HepG2 (cell line): ENCODE results near the gene THSD4.

Experiments
- FOXK2 ChIP-seq: fragments of 450-650 bp; IDR thresholded peaks from 2 replicates; pipeline ENCODE4 v1.6.1; 2016
- MYC ChIP-seq: sonication (generic); formaldehyde crosslinking; IDR thresholded peaks from 2 replicates; pipeline ENCODE4 v1.9.0; 2021; ENCODE audit warnings: missing genetic modification reagents, borderline replicate concordance
- SMYD3 ChIP-seq: sonication (generic); formaldehyde crosslinking; IDR thresholded peaks from 2 replicates; pipeline ENCODE4 v1.8.1; 2023; ENCODE audit warnings: mild to moderate bottlenecking, missing genetic modification reagents
- ZNF18 ChIP-seq: sonication (generic); formaldehyde crosslinking; IDR thresholded peaks from 2 replicates; pipeline ENCODE4 v1.8.0; 2022; ENCODE audit warnings: mild to moderate bottlenecking, missing genetic modification reagents; ENCODE audit not compliant: insufficient replicate concordance
- ZNF274 ChIP-seq: sonication (generic); formaldehyde crosslinking; IDR thresholded peaks from 2 replicates; pipeline ENCODE4 v1.5.1; 2020; ENCODE audit warnings: mild to moderate bottlenecking, missing genetic modification reagents
- ZNF556 ChIP-seq: sonication (generic); formaldehyde crosslinking; IDR thresholded peaks from 2 replicates; pipeline ENCODE4 v1.4.0; 2020; ENCODE audit warnings: mild to moderate bottlenecking, missing genetic modification reagents, borderline replicate concordance

DNA sequence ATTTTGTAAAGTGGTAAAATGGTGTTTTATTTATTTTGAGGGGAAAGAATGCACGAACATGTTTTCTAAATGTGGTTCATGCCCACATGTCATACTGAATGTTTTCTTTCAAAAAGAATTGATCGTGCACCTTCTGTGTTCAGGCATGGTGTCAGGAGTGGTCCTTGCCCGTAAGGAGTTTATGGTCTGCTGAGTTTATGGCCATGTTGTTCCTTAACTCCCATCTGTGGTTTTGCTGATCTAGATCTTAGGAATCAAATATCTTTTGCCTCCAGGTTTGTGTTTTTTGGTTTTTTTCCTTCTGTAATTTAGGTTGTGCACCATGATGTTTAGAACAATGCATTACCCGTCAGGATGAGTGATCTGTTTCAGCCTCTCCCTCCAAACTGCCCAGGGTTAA is 390.7 kb downstream of the THSD4 start:
- TF ChIP-seq MYC (CRISPR knock-in tag) (no peak), SMYD3 (no peak), ZNF556 (no peak), ZNF18 (no peak), FOXK2 (no peak), ZNF274 (CRISPR knock-in tag) (no peak)
